GM12892 (cell line): ENCODE measurements around the gene ZC3H10.

Experiments used
- POLR2A ChIP-seq: IDR thresholded peaks from 2 replicates; pipeline ENCODE4 v1.6.1; 2011; ENCODE audit warnings: low read depth, low read length, control low read depth
- POLR2AphosphoS5 ChIP-seq: IDR thresholded peaks from 2 replicates; pipeline ENCODE4 v1.6.1; 2011; ENCODE audit warnings: low read depth, low read length, control low read depth

DNA sequence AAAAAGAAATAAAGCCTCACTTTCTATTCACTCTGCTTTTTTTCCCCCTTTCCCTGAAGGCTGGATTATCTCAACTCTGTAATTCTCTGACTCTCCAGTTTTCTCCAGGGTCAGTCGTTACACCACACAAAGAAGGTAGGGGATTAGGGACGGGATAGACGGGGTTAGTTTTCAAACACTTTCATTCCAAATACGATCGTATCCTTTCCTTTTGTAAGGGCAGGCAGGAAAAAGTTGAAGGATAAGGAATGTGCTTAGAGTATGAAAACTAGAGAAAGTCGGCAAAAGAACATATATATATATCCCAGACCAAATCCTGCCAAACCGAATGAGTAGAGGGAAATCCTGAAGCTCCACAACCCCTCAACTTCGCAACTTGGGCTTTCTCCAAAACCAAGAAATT is 9.4 kb downstream of the ZC3H10 start:
- TF ChIP-seq POLR2AphosphoS5, result no peak
- TF ChIP-seq POLR2A, result no peak
